Activated CD4-positive, CD25-positive, alpha-beta regulatory T cell treated with anti-CD3 and anti-CD28 coated beads, Interleukin-2, amount 50 U/mL, for 72 hours (primary cell): ENCODE data around the gene JPH3.

ENCODE experiments used
- DNase-seq: peaks from one replicate; pipeline ENCODE4 v3.0.0; 2021

The JPH3 gene

GRCh38 chr16:87684711-87685404 lies 82.5 kb downstream of the JPH3 start:
- no peak for DNase-seq

- DNase-seq, result no peak
Observed at GRCh38 chr16:87685405-87685755, 83.1 kb downstream of the JPH3 start.

- DNase-seq, result no peak
Observed at GRCh38 chr16:87685766-87686165, 83.5 kb downstream of the JPH3 start.

GRCh38 chr16:87686697-87687096 lies 84.4 kb downstream of the JPH3 start:
- no peak for DNase-seq

- no peak for DNase-seq
Observed at GRCh38 chr16:87687126-87687910, 85.0 kb downstream of the JPH3 start.

- no peak for DNase-seq
Observed at GRCh38 chr16:87687998-87688529, 85.8 kb downstream of the JPH3 start.

- no peak for DNase-seq
Observed at GRCh38 chr16:87688876-87689815, 86.8 kb downstream of the JPH3 start.

- DNase-seq, result no peak
Observed at GRCh38 chr16:87689956-87690465, 87.7 kb downstream of the JPH3 start.

GRCh38 chr16:87690911-87691685 lies 88.8 kb downstream of the JPH3 start:
- DNase-seq, result no peak

- no peak for DNase-seq
Observed at GRCh38 chr16:87691686-87692079, 89.4 kb downstream of the JPH3 start.

- DNase-seq, result no peak
Observed at GRCh38 chr16:87692176-87692575, 89.9 kb downstream of the JPH3 start.

GRCh38 chr16:87692756-87693155 lies 90.4 kb downstream of the JPH3 start:
- DNase-seq, result no peak

- DNase-seq, result no peak
Observed at GRCh38 chr16:87693827-87694226, 91.5 kb downstream of the JPH3 start.

GRCh38 chr16:87694441-87695125 lies 92.3 kb downstream of the JPH3 start:
- DNase-seq, result no peak

GRCh38 chr16:87695534-87695933 lies 93.2 kb downstream of the JPH3 start:
- no peak for DNase-seq

- no peak for DNase-seq
Observed at GRCh38 chr16:87696726-87697125, 94.4 kb downstream of the JPH3 start.

- DNase-seq, result no peak
Observed at GRCh38 chr16:87697256-87697655, 94.9 kb downstream of the JPH3 start.

GRCh38 chr16:87697792-87698191 lies 95.5 kb downstream of the JPH3 start:
- DNase-seq, result no peak

GRCh38 chr16:87698241-87698640 lies 95.9 kb downstream of the JPH3 start:
- DNase-seq, result no peak

GRCh38 chr16:87698676-87699199 lies 96.4 kb downstream of the JPH3 start:
- DNase-seq, result no peak

- no peak for DNase-seq
Observed at GRCh38 chr16:87700406-87701077, 98.2 kb downstream of the JPH3 start.
